BLaER1 treated with 17β-estradiol and CSF1 and Interleukin-3, amounts not matched to agents 10 nM and 100 nM (cell line): ENCODE measurements around the gene MCHR1.

ENCODE experiments used
- H3K27ac ChIP-seq, 11 experiments: shearing (Covaris generic); formaldehyde crosslinking; 2 replicates each; pipeline ENCODE4 v1.8.1; 2022
- H3K27me3 ChIP-seq, 11 experiments: shearing (Covaris generic); formaldehyde crosslinking; 2 replicates each; pipeline ENCODE4 v1.8.1; 2022
- H3K36me3 ChIP-seq, 11 experiments: shearing (Covaris generic); formaldehyde crosslinking; 2 replicates each; pipeline ENCODE4 v1.8.1; 2022
- H3K4me1 ChIP-seq, 10 experiments: shearing (Covaris generic); formaldehyde crosslinking; 2 replicates each; pipeline ENCODE4 v1.8.1; 2022
- H3K4me2 ChIP-seq, 11 experiments: shearing (Covaris generic); formaldehyde crosslinking; 2 replicates each; pipeline ENCODE4 v1.8.1; 2022
- H3K4me3 ChIP-seq, 10 experiments: shearing (Covaris generic); formaldehyde crosslinking; 2 replicates each; pipeline ENCODE4 v1.8.1; 2022
- H3K9ac ChIP-seq, 11 experiments: shearing (Covaris generic); formaldehyde crosslinking; 2 replicates each; pipeline ENCODE4 v1.8.1; 2022
- H3K9me3 ChIP-seq, 11 experiments: shearing (Covaris generic); formaldehyde crosslinking; replicated peaks in 1 of 11; 2 replicates each; pipeline ENCODE4 v1.8.1; 2022
- H4K20me1 ChIP-seq, 11 experiments: shearing (Covaris generic); formaldehyde crosslinking; 2 replicates each; pipeline ENCODE4 v1.8.1; 2022
- Cebpa-rat ChIP-seq, 11 experiments: shearing (Covaris generic); IDR thresholded peaks; 2 replicates each; pipeline ENCODE4 v1.8.1; 2022

Gene MCHR1

DNA sequence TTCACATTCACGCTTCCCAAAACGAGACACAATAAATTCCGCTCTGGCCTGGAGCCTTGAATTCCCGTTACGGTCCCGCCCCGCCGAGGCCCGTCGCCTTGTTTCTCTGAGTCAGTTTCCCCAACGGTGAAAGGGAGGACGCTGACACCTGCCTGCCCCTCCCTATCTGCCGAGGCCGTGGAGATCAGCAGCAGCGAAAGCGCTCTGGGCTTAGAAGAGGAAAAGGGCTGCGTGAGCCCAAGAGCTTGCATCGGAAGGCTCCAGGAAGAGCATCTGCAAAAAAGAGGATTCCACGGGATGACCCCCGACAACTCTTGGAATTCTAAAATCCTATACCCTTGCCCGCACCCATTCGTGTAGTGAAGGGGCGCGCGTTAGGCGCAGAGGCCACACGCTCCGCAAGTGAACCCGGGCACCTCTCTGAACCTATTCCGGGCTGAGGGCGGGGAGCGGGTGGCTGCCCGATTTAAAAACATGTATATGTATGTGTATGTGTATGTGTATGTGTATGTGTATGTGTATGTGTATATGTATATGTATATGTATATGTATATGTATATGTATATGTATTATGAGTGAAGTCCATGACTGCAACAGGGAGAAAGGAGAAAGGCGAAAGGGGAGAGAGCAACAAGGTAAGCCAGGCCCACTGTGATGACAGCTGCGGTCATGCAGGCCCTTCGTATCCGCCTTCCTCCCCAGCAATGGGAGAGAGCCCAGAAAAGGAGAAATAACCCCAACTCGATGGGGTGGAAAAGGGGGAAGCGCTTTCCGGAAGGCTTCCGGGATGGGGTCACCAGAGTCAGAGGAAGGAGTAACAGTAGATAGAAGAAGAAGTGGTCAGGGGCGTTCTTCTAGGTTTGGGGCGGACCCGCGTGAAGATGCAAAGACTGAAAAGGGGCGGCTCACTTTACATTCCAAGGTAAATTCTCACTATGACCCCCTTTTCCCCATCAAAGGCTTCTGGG lies 41.8 kb upstream of the MCHR1 start:
- Histone ChIP-seq H3K27me3 (no peaks in the 10 kb centered on the region), H3K4me3 (peak overlapping the region; percentile 74 to 98 (median 85)), H3K27ac (peak overlapping the region; percentile 64 to 87 (median 82)), H3K9ac (peak overlapping the region; percentile 77 to 92 (median 89)), H3K9me3 (no peaks in the 10 kb centered on the region), H3K4me2 (peak overlapping the region; percentile 68 to 95 (median 90)), H3K4me1 (peaks cover 23 to 35% (median 33%) of the 10 kb centered on the region in 10 experiments), H4K20me1 (peaks cover 24 to 38% (median 32%) of the 10 kb centered on the region in 11 experiments; a peak in 20 of 22 replicates), H3K36me3 (peaks cover 0 to 7% (median 0%) of the 10 kb centered on the region in 11 experiments; a peak in 2 of 22 replicates)
- TF ChIP-seq Cebpa-rat (IDR thresholded peaks at IDR 0.05) = no peak

- no peaks in the 10 kb centered on the region for H3K27me3 ChIP-seq
- peaks cover 23 to 34% (median 30%) of the 10 kb centered on the region in 10 experiments for H3K4me1 ChIP-seq
- H4K20me1 ChIP-seq = peaks cover 24 to 30% (median 26%) of the 10 kb centered on the region in 11 experiments; a peak in 20 of 22 replicates
- H3K9ac ChIP-seq = peak overlapping the region in 3 of 11 experiments; percentile 88 to 92 (median 89); a peak in 3 of 22 replicates
- H3K9me3 ChIP-seq = no peaks in the 10 kb centered on the region
- no peak for TF ChIP-seq Cebpa-rat (IDR thresholded peaks at IDR 0.05)
- H3K4me2 ChIP-seq = peak overlapping the region; percentile 68 to 95 (median 90)
- peak overlapping the region in 4 of 11 experiments; percentile 11 to 86 (median 54); a peak in 4 of 22 replicates for H3K27ac ChIP-seq
- H3K36me3 ChIP-seq = peaks cover 0 to 7% (median 0%) of the 10 kb centered on the region in 11 experiments; a peak in 1 of 22 replicates
- H3K4me3 ChIP-seq = peak overlapping the region in 7 of 10 experiments; percentile 74 to 98 (median 82); a peak in 8 of 20 replicates
Measured at GRCh38 chr22:40638261-40638660, 41.0 kb upstream of the MCHR1 start.

DNA sequence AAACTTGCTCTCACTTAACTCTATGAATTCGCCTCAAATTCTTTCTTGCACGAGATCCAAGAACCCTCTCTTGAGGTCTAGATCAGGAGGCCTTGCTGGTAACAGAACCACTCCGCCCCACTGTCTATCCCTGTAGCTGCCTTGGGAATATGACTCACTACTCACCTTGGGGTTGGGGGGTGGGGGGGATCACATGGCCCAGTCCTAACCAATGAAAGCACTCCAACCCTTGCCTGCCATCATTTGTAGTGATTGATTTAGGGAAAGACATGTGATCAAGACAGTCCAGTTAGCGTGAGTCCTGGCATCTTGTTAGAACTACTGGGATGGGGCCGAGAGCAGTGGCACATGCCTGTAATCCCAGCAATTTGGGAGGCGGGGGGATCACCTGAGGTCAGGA lies 38.0 kb upstream of the MCHR1 start:
- no peak overlapping the region for H3K27ac ChIP-seq
- peaks cover 0 to 2% (median 0%) of the 10 kb centered on the region in 11 experiments; a peak in 9 of 22 replicates for H4K20me1 ChIP-seq
- H3K4me2 ChIP-seq = no peak overlapping the region
- H3K36me3 ChIP-seq = no peaks in the 10 kb centered on the region
- peaks cover 6 to 13% (median 10%) of the 10 kb centered on the region in 10 experiments for H3K4me1 ChIP-seq
- H3K4me3 ChIP-seq = no peak overlapping the region
- no peak for TF ChIP-seq Cebpa-rat (IDR thresholded peaks at IDR 0.05)
- H3K9ac ChIP-seq = no peak overlapping the region
- H3K27me3 ChIP-seq = no peaks in the 10 kb centered on the region
- no peaks in the 10 kb centered on the region for H3K9me3 ChIP-seq

- H3K4me1 ChIP-seq = peaks cover 16 to 21% (median 18%) of the 10 kb centered on the region in 10 experiments
- H4K20me1 ChIP-seq = no peaks in the 10 kb centered on the region
- H3K27ac ChIP-seq = no peak overlapping the region
- H3K4me3 ChIP-seq = no peak overlapping the region
- H3K4me2 ChIP-seq = no peak overlapping the region
- no peak for TF ChIP-seq Cebpa-rat (IDR thresholded peaks at IDR 0.05)
- H3K9ac ChIP-seq = no peak overlapping the region
- H3K36me3 ChIP-seq = no peaks in the 10 kb centered on the region
- H3K9me3 ChIP-seq = no peaks in the 10 kb centered on the region
- no peaks in the 10 kb centered on the region for H3K27me3 ChIP-seq
Measured at GRCh38 chr22:40642316-40642715, 37.0 kb upstream of the MCHR1 start.

DNA sequence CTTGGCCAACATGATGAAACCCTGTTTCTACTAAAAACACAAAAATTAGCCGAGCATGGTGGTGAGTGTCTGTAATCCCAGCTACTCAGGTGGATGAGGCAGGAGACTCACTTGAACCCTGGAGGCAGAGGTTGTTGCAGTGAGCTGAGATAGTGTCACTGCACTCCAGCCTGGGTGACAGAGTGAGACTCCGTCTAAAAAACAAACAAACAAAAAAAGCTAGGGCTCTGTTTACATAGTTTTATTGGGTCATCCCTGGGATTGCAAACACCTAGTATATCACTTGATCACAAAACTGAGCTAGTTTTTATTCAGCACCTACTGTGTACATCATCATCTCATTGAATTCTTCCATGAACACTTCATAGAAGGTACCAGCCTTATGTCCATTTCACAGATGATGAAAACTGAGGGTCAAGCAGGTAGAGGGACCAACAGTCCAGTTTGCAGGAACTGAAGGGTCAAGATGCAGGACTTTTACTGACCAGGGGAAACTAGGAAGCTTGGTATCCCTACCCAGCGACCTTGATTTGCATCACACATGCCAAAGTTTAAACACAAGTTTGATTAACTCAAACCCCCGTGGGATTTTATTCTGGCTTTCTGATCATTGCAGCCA lies 33.6 kb upstream of the MCHR1 start:
- Histone ChIP-seq H3K27ac (no peak overlapping the region), H4K20me1 (no peaks in the 10 kb centered on the region), H3K9ac (no peak overlapping the region), H3K4me3 (no peak overlapping the region), H3K4me2 (peak overlapping the region in 2 of 11 experiments; percentile 55 to 70; a peak in 1 of 22 replicates), H3K9me3 (no peaks in the 10 kb centered on the region), H3K36me3 (no peaks in the 10 kb centered on the region), H3K27me3 (no peaks in the 10 kb centered on the region), H3K4me1 (peaks cover 6 to 16% (median 12%) of the 10 kb centered on the region in 10 experiments; a peak in 16 of 20 replicates)
- TF ChIP-seq Cebpa-rat (IDR thresholded peaks at IDR 0.05) = no peak

GRCh38 chr22:40648386-40648785 lies 30.9 kb upstream of the MCHR1 start:
- Histone ChIP-seq H3K27me3 (no peaks in the 10 kb centered on the region), H3K4me1 (peaks cover 15 to 36% (median 25%) of the 10 kb centered on the region in 10 experiments; a peak in 19 of 20 replicates), H3K4me2 (no peak overlapping the region), H3K36me3 (no peaks in the 10 kb centered on the region), H4K20me1 (no peaks in the 10 kb centered on the region), H3K9ac (no peak overlapping the region), H3K9me3 (no peaks in the 10 kb centered on the region), H3K27ac (no peak overlapping the region), H3K4me3 (no peak overlapping the region)
- no peak for TF ChIP-seq Cebpa-rat (IDR thresholded peaks at IDR 0.05)

- no peak for TF ChIP-seq Cebpa-rat (IDR thresholded peaks at IDR 0.05)
- H3K36me3 ChIP-seq = no peaks in the 10 kb centered on the region
- peaks cover 32 to 51% (median 42%) of the 10 kb centered on the region in 10 experiments for H3K4me1 ChIP-seq
- no peak overlapping the region for H3K9ac ChIP-seq
- peak overlapping the region in 2 of 11 experiments; percentile 57 to 64; a peak in 1 of 22 replicates for H3K27ac ChIP-seq
- peak overlapping the region in 3 of 11 experiments; percentile 66 to 83 (median 73); a peak in 6 of 22 replicates for H3K4me2 ChIP-seq
- H4K20me1 ChIP-seq = no peaks in the 10 kb centered on the region
- H3K9me3 ChIP-seq = no peaks in the 10 kb centered on the region
- no peak overlapping the region for H3K4me3 ChIP-seq
- no peaks in the 10 kb centered on the region for H3K27me3 ChIP-seq
Measured at GRCh38 chr22:40651057-40651456, 28.2 kb upstream of the MCHR1 start.

DNA sequence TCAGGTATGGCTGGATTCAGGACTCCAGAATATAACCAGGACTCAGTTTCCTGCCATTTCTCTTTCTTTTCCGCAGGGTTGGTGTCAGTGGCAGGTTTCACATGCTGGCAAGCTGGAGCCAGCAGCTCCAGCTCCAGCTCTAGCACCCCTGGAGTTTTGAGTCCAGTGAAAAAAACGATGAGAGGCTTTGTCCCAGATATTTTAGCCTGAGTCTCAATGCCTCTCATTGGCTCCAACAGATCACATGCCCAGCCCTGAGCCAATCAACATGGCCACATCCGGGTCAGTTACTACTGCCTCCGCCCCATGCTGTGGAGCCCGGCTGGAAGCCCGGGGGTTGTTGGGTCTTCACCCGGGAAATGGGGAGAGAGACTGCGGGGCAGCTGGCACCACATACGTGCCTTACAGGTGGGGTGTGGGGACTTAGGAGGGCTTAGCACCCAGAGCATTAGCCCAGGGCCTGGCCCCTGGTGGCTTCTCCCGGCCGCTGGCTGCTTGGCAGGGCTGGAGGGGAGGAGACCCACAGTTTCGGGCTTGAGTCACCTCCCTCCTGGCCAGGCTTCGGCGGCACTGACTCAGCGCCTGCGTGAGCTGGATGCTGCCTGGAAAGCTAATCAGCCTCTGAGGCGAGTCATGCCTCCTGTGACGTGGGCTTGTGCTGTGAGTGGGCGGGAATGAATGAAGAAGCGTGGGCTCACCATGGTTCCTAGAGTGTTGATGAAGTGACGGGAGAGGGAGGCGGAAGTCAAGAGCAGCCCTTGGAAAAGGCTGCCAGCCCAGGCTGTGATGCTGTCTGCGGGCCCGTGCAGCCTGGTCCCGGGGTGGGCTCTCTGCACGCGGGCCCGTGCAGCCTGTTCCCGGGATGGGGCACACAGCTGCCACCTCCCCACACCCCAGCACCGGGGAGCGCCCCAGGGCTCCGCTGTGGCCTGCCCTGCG lies 27.5 kb upstream of the MCHR1 start:
- peak overlapping the region in 7 of 11 experiments; percentile 9 to 64 (median 22); a peak in 9 of 22 replicates for H3K27ac ChIP-seq
- TF ChIP-seq Cebpa-rat (IDR thresholded peaks at IDR 0.05) = no peak
- no peaks in the 10 kb centered on the region for H3K27me3 ChIP-seq
- no peaks in the 10 kb centered on the region for H3K36me3 ChIP-seq
- peak overlapping the region in 8 of 11 experiments; percentile 18 to 83 (median 50); a peak in 12 of 22 replicates for H3K4me2 ChIP-seq
- H3K4me1 ChIP-seq = peaks cover 27 to 47% (median 38%) of the 10 kb centered on the region in 10 experiments
- no peak overlapping the region for H3K4me3 ChIP-seq
- H3K9ac ChIP-seq = 0 out of 22 replicates have a peak overlapping the region, but pooled peaks of 2 of the 11 experiments have one; percentile 18 to 20
- no peaks in the 10 kb centered on the region for H3K9me3 ChIP-seq
- H4K20me1 ChIP-seq = no peaks in the 10 kb centered on the region
